CD4-positive, alpha-beta memory T cell (primary cell): ENCODE results near the gene TBC1D19. TPM values are rescaled to one million over a fixed set of nuclear protein-coding genes. Genes with fewer than 3 reads are reported as not detected.

Source experiments
- CTCF ChIA-PET: fragments of 350-600 bp; sonication (Branson Sonifier 250); formaldehyde crosslinking; loops from one replicate; lab custom pipeline; 2021; ENCODE audit warnings: inconsistent platforms; ENCODE audit not compliant: partially characterized antibody; lab: Charles Lee
- POLR2A ChIA-PET: fragments of 350-600 bp; sonication (Branson Sonifier 250); formaldehyde crosslinking; loops from one replicate; lab custom pipeline; 2021; ENCODE audit not compliant: partially characterized antibody; lab: Charles Lee
- DNase-seq, 5 donors: peaks; one replicate each; pipeline versions ENCODE4 v3.0.0 to v3.0.0-alpha.2; 2020 to 2022; ENCODE audit warnings: mixed read lengths in 1 of 5
- H3K27ac ChIP-seq: one replicate; pipeline ENCODE4 v1.7.0; 2013; ENCODE audit warnings: low read depth, low read length
- H3K27me3 ChIP-seq: 2 replicates; pipeline ENCODE4 v1.7.0; 2013; ENCODE audit warnings: mild to moderate bottlenecking, low read length, moderate library complexity; ENCODE audit not compliant: insufficient read depth
- H3K36me3 ChIP-seq: 2 replicates; pipeline ENCODE4 v1.7.0; 2013; ENCODE audit warnings: mild to moderate bottlenecking, low read length, moderate library complexity; ENCODE audit not compliant: insufficient read depth
- H3K4me1 ChIP-seq: 2 replicates; pipeline ENCODE4 v1.7.0; 2013; ENCODE audit warnings: mild to moderate bottlenecking, low read length, moderate library complexity; ENCODE audit not compliant: insufficient read depth
- H3K4me3 ChIP-seq, 2 donors: one replicate each; pipeline ENCODE4 v1.7.0; 2013; ENCODE audit warnings: low read length in 2 of 2, mild to moderate bottlenecking in 1 of 2
- H3K9me3 ChIP-seq, 2 donors: one replicate each; pipeline ENCODE4 v1.7.0; 2013; ENCODE audit warnings: low read length in 2 of 2, control low read depth in 1 of 2; ENCODE audit not compliant: control insufficient read depth in 1 of 2
- H3K27ac Mint-ChIP-seq, 7 donors: one replicate each; pipeline ENCODE4 v1.8.0; 2020 to 2021; ENCODE audit warnings: mixed read lengths in 7 of 7, mild to moderate bottlenecking in 6 of 7, inconsistent platforms in 3 of 7, moderate library complexity in 3 of 7
- H3K27me3 Mint-ChIP-seq, 2 donors: one replicate each; pipeline ENCODE4 v1.8.0; 2020 to 2021; ENCODE audit warnings: mixed read lengths in 2 of 2
- H3K36me3 Mint-ChIP-seq, 2 donors: one replicate each; pipeline ENCODE4 v1.8.0; 2020 to 2021; ENCODE audit warnings: mixed read lengths in 2 of 2, inconsistent platforms in 1 of 2, mild to moderate bottlenecking in 1 of 2
- H3K4me1 Mint-ChIP-seq, 4 donors: one replicate each; pipeline ENCODE4 v1.8.0; 2020 to 2021; ENCODE audit warnings: mixed read lengths in 4 of 4, mild to moderate bottlenecking in 1 of 4
- H3K4me3 Mint-ChIP-seq, 8 donors: one replicate each; pipeline ENCODE4 v1.8.0; 2020 to 2021; ENCODE audit warnings: mixed read lengths in 8 of 8, mild to moderate bottlenecking in 7 of 8, moderate library complexity in 6 of 8, inconsistent platforms in 3 of 8
- H3K9me3 Mint-ChIP-seq, 8 donors: one replicate each; pipeline ENCODE4 v1.8.0; 2020 to 2021; ENCODE audit warnings: mixed read lengths in 8 of 8, mild to moderate bottlenecking in 5 of 8, inconsistent platforms in 3 of 8, moderate library complexity in 1 of 8
- intact Hi-C: fragments of 100-400 bp; cut with micrococcal nuclease; formaldehyde crosslinking; loops from one replicate; pipeline ENCODE4 v1.15.1; 2023
- polyA plus RNA-seq, 2 donors: library from polyadenylated mRNA; unstranded; fragments of 300-500 nt; fragmentation: Illumina TruSeq; gene quantifications; one replicate each; pipeline ENCODE4 v1.2.3, GENCODE V29; 2021
- total RNA-seq, 2 experiments: library from RNA; stranded (reverse); gene quantifications; one replicate each; pipeline ENCODE4 v1.2.3, GENCODE V29; 2021

TBC1D19 gene
- total and polyA plus RNA-seq, 4 experiments from 2014 or later: 4.3 to 9.5 (median 6.3) TPM

GRCh38 chr4:26802790-26803189 lies 218.9 kb downstream of the TBC1D19 start:
- intact Hi-C loops: no loop called here
- peaks cover 0 to 3% of the 10 kb centered on the region in 2 donors for H3K36me3 Mint-ChIP-seq

GRCh38 chr4:26803211-26803861 lies 219.5 kb downstream of the TBC1D19 start:
- H3K4me3 Mint-ChIP-seq: no peak overlapping the region
- peaks cover 0 to 3% of the 10 kb centered on the region in 2 donors for H3K36me3 Mint-ChIP-seq
- H3K27ac ChIP-seq: no peak overlapping the region
- intact Hi-C loops: no loop called here
- no peaks in the 10 kb centered on the region for H3K36me3 ChIP-seq
- DNase-seq: no peak
- no peaks in the 10 kb centered on the region for H3K4me1 ChIP-seq
- H3K9me3 Mint-ChIP-seq: peaks cover 0 to 10% (median 1%) of the 10 kb centered on the region in 8 donors
- no peaks in the 10 kb centered on the region for H3K27me3 Mint-ChIP-seq
- peaks cover 0 to 1% (median 0%) of the 10 kb centered on the region in 4 donors for H3K4me1 Mint-ChIP-seq
- ChIA-PET CTCF (no interaction called here), POLR2A (interaction anchor here (1.1 kb wide), 1 partner anchor 185 kb away, joined by 3 read pairs; no protein-coding TSS in a partner anchor)
- H3K9me3 ChIP-seq: no peaks in the 10 kb centered on the region
- H3K4me3 ChIP-seq: no peak overlapping the region
- H3K27ac Mint-ChIP-seq: peak overlapping the region in 3 of 7 donors; percentile 44 to 72 (median 61)
- no peaks in the 10 kb centered on the region for H3K27me3 ChIP-seq

More at GRCh38 chr4:26802790-26803189, 218.9 kb downstream of the TBC1D19 start:
- Mint-ChIP-seq H3K9me3 (peaks cover 0 to 10% (median 1%) of the 10 kb centered on the region in 8 donors), H3K4me3 (no peak overlapping the region), H3K27ac (peak overlapping the region in 1 of 7 donors; percentile 61), H3K4me1 (peaks cover 0 to 1% (median 0%) of the 10 kb centered on the region in 4 donors), H3K27me3 (no peaks in the 10 kb centered on the region)
- no peaks in the 10 kb centered on the region for H3K27me3 ChIP-seq
- H3K36me3 ChIP-seq: no peaks in the 10 kb centered on the region
- H3K27ac ChIP-seq: no peak overlapping the region
- ChIA-PET POLR2A (interaction anchor here (1.1 kb wide), 1 partner anchor 186 kb away, joined by 3 read pairs; no protein-coding TSS in a partner anchor), CTCF (no interaction called here)
- H3K9me3 ChIP-seq: no peaks in the 10 kb centered on the region
- no peak for DNase-seq
- H3K4me1 ChIP-seq: no peaks in the 10 kb centered on the region
- no peak overlapping the region for H3K4me3 ChIP-seq

- H3K27ac ChIP-seq: no peak overlapping the region
- no peaks in the 10 kb centered on the region for H3K27me3 ChIP-seq
- Mint-ChIP-seq H3K9me3 (peaks cover 0 to 3% (median 1%) of the 10 kb centered on the region in 8 donors), H3K4me3 (no peak overlapping the region), H3K36me3 (no peaks in the 10 kb centered on the region), H3K27ac (no peak overlapping the region), H3K27me3 (no peaks in the 10 kb centered on the region), H3K4me1 (peaks cover 0 to 1% (median 0%) of the 10 kb centered on the region in 4 donors)
- H3K36me3 ChIP-seq: no peaks in the 10 kb centered on the region
- no peak for DNase-seq
- no peaks in the 10 kb centered on the region for H3K4me1 ChIP-seq
- ChIA-PET POLR2A (no interaction called here), CTCF (interaction anchor here (1.0 to 1.2 kb wide), 2 partner anchors 16 to 131 kb away, joined by 3 read pairs; no protein-coding TSS in a partner anchor)
- no peak overlapping the region for H3K4me3 ChIP-seq
- intact Hi-C loops: no loop called here
- no peaks in the 10 kb centered on the region for H3K9me3 ChIP-seq
Observed at GRCh38 chr4:26804451-26804850, 220.6 kb downstream of the TBC1D19 start.

GRCh38 chr4:26804925-26805324 lies 221.0 kb downstream of the TBC1D19 start:
- H3K36me3 Mint-ChIP-seq: no peaks in the 10 kb centered on the region
- H3K4me3 ChIP-seq: no peak overlapping the region
- CTCF ChIA-PET: interaction anchor here (1.0 to 1.2 kb wide), 2 partner anchors 16 to 132 kb away, joined by 3 read pairs; no protein-coding TSS in a partner anchor
- H3K27ac ChIP-seq: no peak overlapping the region
- H3K9me3 Mint-ChIP-seq: peaks cover 0 to 2% (median 0%) of the 10 kb centered on the region in 8 donors
- DNase-seq: no peak
- peak overlapping the region in 1 of 7 donors; percentile 49 for H3K27ac Mint-ChIP-seq
- intact Hi-C loops: no loop called here
- no peaks in the 10 kb centered on the region for H3K9me3 ChIP-seq
- H3K4me3 Mint-ChIP-seq: no peak overlapping the region
- no peaks in the 10 kb centered on the region for H3K27me3 ChIP-seq
- H3K36me3 ChIP-seq: no peaks in the 10 kb centered on the region
- POLR2A ChIA-PET: no interaction called here
- no peaks in the 10 kb centered on the region for H3K27me3 Mint-ChIP-seq
- H3K4me1 ChIP-seq: no peaks in the 10 kb centered on the region
- peaks cover 0 to 1% (median 0%) of the 10 kb centered on the region in 4 donors for H3K4me1 Mint-ChIP-seq

Other genes starting within 250 kb of the TBC1D19 start
- gene CCKAR, start 93.6 kb upstream of the TBC1D19 start, total RNA-seq: not detected
- gene CCKAR, start 93.6 kb upstream of the TBC1D19 start, polyA plus RNA-seq: not detected